Measurements from ENCODE around the gene KCNA2.

Gene KCNA2

GRCh38 chr1:110584045-110584444 is 22.1 kb downstream of the KCNA2 start:
- Histone ChIP-seq H3K9ac (ENCODE audit: low read depth, low read length) (no peak overlapping the region), H3K27ac (ENCODE audit: low read length) (no peak overlapping the region), H3K27me3 (ENCODE audit: insufficient read depth, low read length, poor library complexity) (peaks cover 31% of the 10 kb centered on the region), H3K4me3 (ENCODE audit: low read depth in 1 of 2, low read length in 2 of 2) (no peak overlapping the region), H3K36me3 (ENCODE audit: insufficient read depth, low read length) (no peaks in the 10 kb centered on the region), H3K79me2 (ENCODE audit: insufficient read depth, low read length) (no peaks in the 10 kb centered on the region), H2AFZ (ENCODE audit: low read depth, low read length) (no peak overlapping the region), H3K9me3 (ENCODE audit: insufficient read depth, low read length, severe bottlenecking) (no peaks in the 10 kb centered on the region), H3K4me2 (ENCODE audit: insufficient read depth, low read length) (no peak overlapping the region), H4K20me1 (ENCODE audit: insufficient read depth, low read length) (no peaks in the 10 kb centered on the region), H3K4me1 (ENCODE audit: insufficient read depth, low read length) (no peaks in the 10 kb centered on the region)
- TF ChIP-seq EZH2 (IDR thresholded peaks at IDR 0.05; ENCODE audit: borderline replicate concordance, low read depth, low read length, severe bottlenecking) (no peak), CTCF (IDR thresholded peaks at IDR 0.05; ENCODE audit: borderline replicate concordance, extremely low read depth, low read length, poor library complexity, severe bottlenecking) (no peak)
- DNase-seq (no peak), ATAC-seq (ENCODE audit: insufficient read depth, low read depth) (no peak)

- Histone ChIP-seq H3K27me3 (ENCODE audit: insufficient read depth, low read length, poor library complexity) (peaks cover 32% of the 10 kb centered on the region), H3K79me2 (ENCODE audit: insufficient read depth, low read length) (no peaks in the 10 kb centered on the region), H3K4me3 (ENCODE audit: low read depth in 1 of 2, low read length in 2 of 2) (no peak overlapping the region), H3K9ac (ENCODE audit: low read depth, low read length) (no peak overlapping the region), H4K20me1 (ENCODE audit: insufficient read depth, low read length) (no peaks in the 10 kb centered on the region), H3K4me1 (ENCODE audit: insufficient read depth, low read length) (no peaks in the 10 kb centered on the region), H3K36me3 (ENCODE audit: insufficient read depth, low read length) (no peaks in the 10 kb centered on the region), H2AFZ (ENCODE audit: low read depth, low read length) (no peak overlapping the region), H3K4me2 (ENCODE audit: insufficient read depth, low read length) (no peak overlapping the region), H3K9me3 (ENCODE audit: insufficient read depth, low read length, severe bottlenecking) (no peaks in the 10 kb centered on the region), H3K27ac (ENCODE audit: low read length) (no peak overlapping the region)
- TF ChIP-seq CTCF (IDR thresholded peaks at IDR 0.05; ENCODE audit: borderline replicate concordance, extremely low read depth, low read length, poor library complexity, severe bottlenecking) (no peak), EZH2 (IDR thresholded peaks at IDR 0.05; ENCODE audit: borderline replicate concordance, low read depth, low read length, severe bottlenecking) (no peak)
- ATAC-seq (ENCODE audit: insufficient read depth, low read depth) (no peak), DNase-seq (no peak)
Measured at GRCh38 chr1:110583505-110583904, 22.7 kb downstream of the KCNA2 start.

- Histone ChIP-seq H3K4me2 (ENCODE audit: insufficient read depth, low read length) (no peak overlapping the region), H3K27ac (ENCODE audit: low read length) (no peak overlapping the region), H3K4me1 (ENCODE audit: insufficient read depth, low read length) (no peaks in the 10 kb centered on the region), H3K79me2 (ENCODE audit: insufficient read depth, low read length) (no peaks in the 10 kb centered on the region), H3K36me3 (ENCODE audit: insufficient read depth, low read length) (no peaks in the 10 kb centered on the region), H3K4me3 (ENCODE audit: low read depth in 1 of 2, low read length in 2 of 2) (no peak overlapping the region), H2AFZ (ENCODE audit: low read depth, low read length) (no peak overlapping the region), H3K9me3 (ENCODE audit: insufficient read depth, low read length, severe bottlenecking) (no peaks in the 10 kb centered on the region), H4K20me1 (ENCODE audit: insufficient read depth, low read length) (no peaks in the 10 kb centered on the region), H3K27me3 (ENCODE audit: insufficient read depth, low read length, poor library complexity) (peaks cover 34% of the 10 kb centered on the region), H3K9ac (ENCODE audit: low read depth, low read length) (no peak overlapping the region)
- ATAC-seq (ENCODE audit: insufficient read depth, low read depth): no peak
- TF ChIP-seq CTCF (IDR thresholded peaks at IDR 0.05; ENCODE audit: borderline replicate concordance, extremely low read depth, low read length, poor library complexity, severe bottlenecking): no peak
- no peak for TF ChIP-seq EZH2 (IDR thresholded peaks at IDR 0.05; ENCODE audit: borderline replicate concordance, low read depth, low read length, severe bottlenecking)
- DNase-seq: no peak
Measured at GRCh38 chr1:110582378-110582777, 23.8 kb downstream of the KCNA2 start.

- Histone ChIP-seq H3K4me2 (ENCODE audit: insufficient read depth, low read length) (no peak overlapping the region), H3K27ac (ENCODE audit: low read length) (no peak overlapping the region), H2AFZ (ENCODE audit: low read depth, low read length) (no peak overlapping the region), H3K4me1 (ENCODE audit: insufficient read depth, low read length) (no peaks in the 10 kb centered on the region), H3K27me3 (ENCODE audit: insufficient read depth, low read length, poor library complexity) (peaks cover 36% of the 10 kb centered on the region), H3K4me3 (ENCODE audit: low read depth in 1 of 2, low read length in 2 of 2) (no peak overlapping the region), H3K36me3 (ENCODE audit: insufficient read depth, low read length) (no peaks in the 10 kb centered on the region), H3K9ac (ENCODE audit: low read depth, low read length) (no peak overlapping the region), H4K20me1 (ENCODE audit: insufficient read depth, low read length) (no peaks in the 10 kb centered on the region), H3K9me3 (ENCODE audit: insufficient read depth, low read length, severe bottlenecking) (no peaks in the 10 kb centered on the region), H3K79me2 (ENCODE audit: insufficient read depth, low read length) (no peaks in the 10 kb centered on the region)
- ATAC-seq (ENCODE audit: insufficient read depth, low read depth): no peak
- TF ChIP-seq CTCF (IDR thresholded peaks at IDR 0.05; ENCODE audit: borderline replicate concordance, extremely low read depth, low read length, poor library complexity, severe bottlenecking) (no peak), EZH2 (IDR thresholded peaks at IDR 0.05; ENCODE audit: borderline replicate concordance, low read depth, low read length, severe bottlenecking) (no peak)
- no peak for DNase-seq
Measured at GRCh38 chr1:110581682-110582145, 24.4 kb downstream of the KCNA2 start.

All from DND-41 (cell line).